Activated CD4-positive, alpha-beta T cell treated with anti-CD3 and anti-CD28 coated beads for 4 hours (primary cell): ENCODE data around the gene GARIN5A.

Experiments used
- DNase-seq, 2 donors: peaks; one replicate each; pipeline ENCODE4 v3.0.0-alpha.2; 2020

The GARIN5A gene

GRCh38 chr19:50476224-50476906 lies at the start of gene GARIN5A, which contains the start of gene EMC10:
GARIN5A (minus strand) TSS chr19:50476848; CDS start chr19:50476388, 460 bp downstream.
EMC10 (plus strand) TSS chr19:50476507; CDS start chr19:50476545, 38 bp downstream.
- peak; percentile 89 to 92 for DNase-seq

DNA sequence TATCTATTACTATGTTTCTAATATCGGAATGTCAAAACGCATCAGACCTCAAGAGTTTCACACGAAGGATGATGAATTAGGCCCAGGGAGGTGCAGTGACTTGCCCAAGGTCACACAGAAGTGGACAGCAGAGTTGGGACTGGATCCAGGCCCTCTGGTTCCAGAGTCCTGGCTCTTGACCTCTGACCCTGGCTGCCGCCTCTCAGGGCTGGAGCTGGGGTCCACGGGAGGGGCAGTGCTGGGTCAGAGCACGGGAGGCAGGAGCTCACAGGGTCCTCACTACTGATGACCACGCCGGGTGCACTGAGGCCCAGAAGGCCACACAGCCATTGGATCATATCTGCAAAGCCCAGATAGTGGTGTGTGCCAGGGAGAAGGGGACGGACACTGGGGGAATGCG lies 46.2 kb upstream of the GARIN5A start:
- DNase-seq: no peak

DNA sequence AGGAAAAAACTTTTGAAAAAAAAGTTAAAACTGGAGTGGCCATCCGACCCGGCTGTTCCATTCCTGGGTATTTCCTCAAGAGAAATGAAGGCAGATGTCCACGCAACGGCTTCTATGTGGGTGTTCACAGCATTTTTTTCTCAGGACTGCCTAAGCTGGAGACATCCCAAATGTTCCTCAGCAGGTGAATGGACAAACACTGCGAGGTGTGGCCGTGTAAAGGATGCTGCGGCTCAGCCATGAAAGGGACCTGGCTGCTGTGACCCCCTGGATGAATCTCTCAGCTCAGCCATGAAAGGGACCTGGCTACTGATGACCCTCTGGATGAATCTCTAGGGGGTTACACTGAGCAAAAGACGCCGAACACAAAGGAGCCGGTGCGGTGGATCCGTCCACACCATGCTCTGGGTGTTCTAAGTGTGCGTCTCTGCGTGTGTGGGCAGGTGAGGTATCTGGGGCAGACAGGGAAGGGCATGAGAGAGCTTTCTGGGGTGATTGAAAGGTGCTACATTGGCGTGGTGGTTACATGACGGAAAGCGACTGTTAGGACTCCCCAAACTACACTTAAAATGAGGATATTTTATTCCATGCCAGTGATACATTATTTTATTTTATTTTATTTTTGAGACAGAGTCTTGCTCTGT lies 44.3 kb upstream of the GARIN5A start:
- DNase-seq: no peak

DNA sequence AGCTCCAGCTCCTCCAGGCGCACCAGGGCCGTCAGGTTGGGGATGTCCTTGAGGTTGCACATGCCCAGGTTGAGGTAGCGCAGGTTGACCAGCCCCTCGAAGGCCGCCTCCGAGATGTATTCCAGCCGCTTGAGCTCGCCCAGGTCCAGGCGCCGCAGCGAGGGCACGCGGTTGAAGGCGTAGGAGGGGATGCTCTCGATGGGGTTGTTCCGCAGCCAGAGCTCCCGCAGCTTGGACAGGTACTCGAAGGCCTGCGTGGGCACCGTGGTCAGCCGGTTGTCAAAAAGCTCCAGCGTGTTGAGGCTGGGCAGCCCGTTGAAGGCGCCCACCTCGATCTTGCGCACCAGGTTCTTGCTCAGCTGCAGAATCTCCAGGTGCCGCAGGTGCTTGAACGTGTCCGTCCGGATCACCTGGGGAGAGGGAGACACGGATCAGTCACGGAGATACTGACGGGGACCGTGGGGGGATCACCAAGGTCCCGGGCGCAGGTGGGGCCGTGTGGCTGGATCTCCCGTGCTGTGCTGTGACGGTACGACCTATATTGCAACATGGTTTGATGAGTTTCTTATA lies 42.4 kb upstream of the GARIN5A start:
- DNase-seq: no peak

DNA sequence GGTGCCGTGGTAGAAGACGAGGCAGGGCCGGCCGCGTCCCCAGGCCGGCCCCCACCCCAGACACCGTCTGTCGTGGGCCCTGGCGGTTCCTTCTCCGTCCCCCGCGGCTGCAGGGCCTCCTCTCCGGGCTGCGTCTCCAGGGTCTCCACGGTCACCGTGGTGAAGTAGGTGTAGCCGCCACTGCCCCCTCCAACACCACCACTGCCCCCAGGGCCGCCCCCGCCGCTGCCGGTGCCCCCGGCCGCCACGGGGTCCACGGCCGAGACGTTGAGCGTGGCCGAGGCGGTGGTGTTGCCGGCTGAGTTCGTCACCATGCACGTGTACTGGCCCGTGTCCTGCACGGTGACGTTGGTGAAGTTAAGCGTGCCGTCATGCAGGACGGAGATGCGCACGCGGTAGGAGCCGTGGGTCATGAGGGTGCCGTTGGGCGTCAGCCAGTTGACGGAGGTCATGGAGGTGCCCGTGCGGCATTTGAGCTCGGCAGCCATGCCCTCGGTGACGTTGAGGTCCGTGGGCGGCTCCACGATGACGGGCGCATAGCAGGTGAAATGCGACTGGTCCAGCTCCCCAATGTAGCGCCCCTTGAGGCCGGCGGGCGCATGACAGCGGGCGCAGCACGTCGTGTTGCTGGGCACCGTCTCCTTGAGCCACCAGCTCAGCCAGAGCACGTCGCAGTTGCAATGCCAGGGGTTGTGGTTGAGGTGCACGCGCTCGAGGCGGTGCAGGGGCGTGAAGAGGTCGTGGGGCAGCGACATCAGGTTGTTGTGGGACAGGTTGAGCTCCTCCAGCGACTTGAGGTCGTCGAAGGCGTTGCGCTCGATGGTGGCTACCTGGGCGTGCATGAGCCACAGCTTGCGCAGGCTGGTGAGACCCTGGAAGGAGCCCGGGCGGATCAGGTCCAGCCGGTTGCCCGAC lies 41.7 kb upstream of the GARIN5A start:
- DNase-seq: no peak

GRCh38 chr19:50517704-50518075 lies 41.0 kb upstream of the GARIN5A start:
- DNase-seq: no peak

DNA sequence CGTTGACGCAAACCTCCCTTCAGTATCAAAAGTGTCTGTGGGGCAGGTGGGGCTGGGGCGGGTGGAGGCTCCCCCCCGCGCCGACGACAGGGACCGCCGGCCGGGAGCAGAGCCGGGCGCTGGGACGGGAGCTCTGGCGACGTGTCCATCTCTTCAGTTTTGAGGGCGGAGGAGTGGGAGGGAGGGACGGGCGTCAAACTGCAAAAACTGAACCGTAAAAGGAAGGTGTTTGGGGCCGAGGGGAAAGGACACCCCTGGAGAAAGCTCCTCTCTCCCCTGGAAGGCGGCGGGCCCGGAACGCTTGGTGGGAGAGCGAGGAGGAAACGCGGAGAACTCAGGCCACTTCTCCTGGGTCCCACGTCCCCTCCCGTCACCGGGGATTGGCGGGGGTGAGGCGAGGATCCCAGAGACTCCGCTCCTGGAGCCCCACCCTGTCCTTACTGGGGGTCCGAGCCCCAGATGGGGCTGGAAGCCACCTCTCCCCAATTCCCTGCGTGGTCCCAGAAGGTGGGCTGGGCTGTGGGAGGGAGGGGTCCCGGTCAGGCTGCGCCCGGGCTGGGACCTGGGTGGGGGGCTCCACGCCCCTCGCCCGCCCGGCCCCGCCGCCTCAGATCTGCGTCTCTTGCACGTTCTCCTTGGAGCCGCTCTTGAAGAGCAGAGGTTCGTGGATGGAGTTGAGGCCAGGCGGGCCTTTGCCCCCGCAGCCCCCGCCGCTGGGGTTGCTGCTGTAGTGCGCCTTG lies 40.5 kb upstream of the GARIN5A start:
- no peak for DNase-seq

DNA sequence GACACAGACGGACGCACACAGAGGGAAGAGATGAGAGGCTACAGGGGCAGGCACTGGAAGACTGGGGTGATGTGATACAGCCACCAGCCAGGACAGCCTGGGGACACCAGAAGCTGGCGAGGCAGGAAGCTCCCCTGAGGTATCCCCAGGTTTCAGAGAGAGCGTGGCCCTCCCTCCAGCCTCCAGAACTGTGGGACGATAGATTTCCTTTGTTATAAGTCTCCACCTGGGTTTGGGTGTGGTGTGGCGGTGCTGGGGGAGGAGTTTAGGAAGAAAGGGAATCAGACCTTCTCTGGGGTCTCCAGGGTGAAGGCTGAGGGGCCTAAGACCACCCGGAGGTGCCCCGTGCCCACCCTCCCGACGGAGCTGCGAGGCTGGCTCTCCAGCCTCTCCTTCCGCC lies 39.8 kb upstream of the GARIN5A start:
- DNase-seq: no peak

DNA sequence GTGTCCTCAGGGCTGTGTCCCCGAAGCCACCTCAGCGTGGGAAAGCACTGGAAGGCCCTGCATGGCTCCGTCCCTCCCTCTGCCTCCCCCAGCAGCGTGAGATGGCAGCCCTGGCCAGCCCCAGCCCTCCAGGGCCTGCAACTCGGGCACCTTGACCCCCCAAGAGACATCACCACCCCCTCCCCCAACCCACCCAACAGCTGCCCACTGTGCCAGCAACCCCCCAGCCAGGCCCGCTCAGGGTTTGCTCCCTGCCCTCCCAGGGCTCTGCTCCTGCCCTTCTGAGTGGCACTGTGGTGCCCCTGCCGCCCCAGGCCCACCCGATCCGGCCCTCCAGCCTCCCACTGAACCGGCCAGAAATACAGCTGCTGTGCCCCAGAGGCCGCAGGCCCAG lies 38.5 kb upstream of the GARIN5A start:
- no peak for DNase-seq

DNA sequence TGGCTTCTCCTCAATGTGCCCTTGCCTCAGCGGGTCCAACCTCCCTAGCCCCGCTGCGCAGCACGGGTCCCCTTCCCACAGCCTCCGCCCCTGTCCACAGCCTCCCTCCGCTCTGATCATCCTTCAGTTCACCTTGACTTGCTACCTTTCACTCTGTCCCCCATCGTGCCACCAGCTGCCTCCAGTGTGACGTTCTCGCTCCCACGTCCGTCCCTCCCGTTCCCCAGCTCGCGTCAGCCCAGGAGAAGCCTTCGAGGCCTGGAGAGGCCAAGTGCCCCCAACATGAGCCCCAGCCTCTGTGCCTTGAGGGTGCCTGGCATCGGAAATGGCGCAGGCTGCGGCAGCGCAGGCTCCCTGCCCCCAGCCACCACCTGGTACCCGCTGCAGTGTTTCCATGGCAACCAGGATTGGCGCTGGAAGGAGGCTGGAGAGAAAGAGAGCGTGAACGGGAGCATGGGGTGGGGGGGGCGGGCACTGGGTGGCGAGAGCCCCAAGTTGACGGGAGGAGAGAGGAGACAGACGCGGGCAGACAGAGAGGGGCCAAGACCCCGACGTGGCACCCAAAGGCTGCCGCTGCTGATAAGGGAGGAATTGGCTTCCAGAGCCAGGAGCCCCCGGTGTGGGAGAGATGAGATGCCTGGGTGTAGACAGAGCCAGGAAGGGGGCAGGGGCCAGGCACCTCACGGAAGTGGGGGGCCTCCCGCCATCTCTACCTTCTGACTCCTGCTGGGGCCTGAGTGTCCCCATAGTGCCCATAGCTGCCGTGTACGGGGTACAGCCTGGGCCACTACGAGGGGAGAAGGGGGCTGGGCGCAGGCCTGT lies 37.9 kb upstream of the GARIN5A start:
- no peak for DNase-seq

GRCh38 chr19:50513746-50514345 lies 37.2 kb upstream of the GARIN5A start, which contains the start of gene ASPDH:
ASPDH (minus strand) TSS chr19:50513913; CDS start chr19:50513823, 90 bp downstream.
- no peak for DNase-seq

- no peak for DNase-seq
These were observed 36.5 kb upstream of the GARIN5A start for GRCh38 chr19:50512999-50513745.

- no peak for DNase-seq
These were observed 35.7 kb upstream of the GARIN5A start for GRCh38 chr19:50512112-50512998.

GRCh38 chr19:50511069-50511822 lies 34.6 kb upstream of the GARIN5A start, which contains the start of gene JOSD2:
JOSD2 (minus strand) TSS chr19:50511191; CDS start chr19:50510431, 760 bp downstream.
- peak; percentile 98 for DNase-seq

DNA sequence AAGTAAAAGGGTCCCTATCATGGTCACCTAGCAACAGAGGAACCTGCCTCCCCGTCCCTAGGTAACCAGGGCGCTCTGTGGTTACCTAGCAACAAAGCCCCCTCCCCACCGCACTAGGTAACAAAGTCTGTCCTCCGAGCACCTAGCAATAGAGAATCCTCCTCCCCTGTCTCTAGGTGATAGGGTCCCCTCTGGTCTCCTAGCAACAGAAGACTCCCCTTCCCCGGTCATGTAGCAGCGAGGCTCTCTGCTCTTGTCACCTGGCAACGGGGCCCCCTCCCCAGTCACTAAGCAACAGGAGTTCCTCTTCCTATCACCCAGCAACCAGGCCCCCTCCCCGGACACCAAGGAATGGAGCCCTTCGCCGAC lies 34.0 kb upstream of the GARIN5A start:
- no peak for DNase-seq

DNA sequence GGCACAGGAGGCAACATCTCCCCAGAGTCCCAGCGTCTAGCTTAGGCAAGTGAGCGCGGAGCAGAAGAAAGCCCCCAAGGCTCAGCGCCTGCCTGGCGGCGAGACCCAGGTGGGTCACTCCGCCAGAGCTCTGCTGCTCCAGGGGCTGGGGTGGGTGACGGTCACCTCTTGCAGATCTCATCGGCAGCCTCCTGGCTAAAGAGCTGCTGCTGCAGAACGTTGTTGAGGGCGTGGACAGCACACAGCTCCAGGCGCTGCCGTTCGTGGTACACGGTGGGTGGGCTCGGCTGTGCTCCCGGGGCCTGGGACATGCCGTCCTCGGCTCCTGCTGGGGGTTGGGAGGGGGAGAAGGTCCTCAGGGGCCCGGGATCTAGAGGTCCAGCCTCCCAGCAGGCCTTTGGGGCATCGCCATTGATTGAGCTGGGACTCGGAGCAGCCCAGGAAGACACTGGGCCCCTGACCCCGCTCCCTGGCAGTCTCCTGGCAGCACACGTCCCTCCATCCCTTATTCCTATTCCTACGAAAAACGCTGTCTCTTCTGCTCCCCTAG lies 33.5 kb upstream of the GARIN5A start:
- DNase-seq: no peak

- DNase-seq: no peak
These were observed 32.7 kb upstream of the GARIN5A start for GRCh38 chr19:50509366-50509765.

DNA sequence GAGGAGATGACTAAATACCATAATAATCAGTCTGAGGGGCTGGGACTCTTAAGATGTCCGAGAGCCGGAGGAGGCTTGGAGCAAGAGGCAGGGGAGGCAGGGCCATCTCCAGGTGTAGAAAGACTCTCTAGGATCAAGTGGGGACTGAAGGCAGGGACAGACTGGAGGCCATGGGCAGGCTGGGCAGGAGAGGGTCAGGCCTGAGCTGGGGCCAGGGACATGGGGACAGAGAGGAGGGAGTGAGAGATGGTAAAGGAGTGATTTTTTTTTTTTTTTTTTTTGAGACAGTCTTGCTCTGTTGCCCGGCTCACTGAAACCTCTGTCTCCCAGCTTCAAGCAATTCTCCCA lies 32.2 kb upstream of the GARIN5A start:
- no peak for DNase-seq
